MCF 10A (cell line): ENCODE results near the gene PER3. TPM values are rescaled to one million over a fixed set of nuclear protein-coding genes. Genes with fewer than 3 reads are reported as not detected.
A peak's percentile ranks its signal among the peaks of the same experiment; 100 is the strongest.

Experiments used
- BruUV-seq: library from RNA; stranded (reverse); fragments of 400-500 nt; replicated peaks from 2 replicates; lab custom pipeline; 2021; lab: Mats Ljungman, UMichigan
- CTCF ChIA-PET: fragments of 300-600 bp; sonication (Branson Sonifier 250); formaldehyde crosslinking; extraction: SDS; loops from one replicate; lab custom pipeline; 2021; ENCODE audit warnings: antibody characterized with exemption, inconsistent platforms; lab: Yijun Ruan, JAX
- POLR2A ChIA-PET: fragments of 300-600, 350-650 bp; sonication (Branson Sonifier 250); formaldehyde crosslinking; extraction: SDS; loops from one replicate; lab custom pipeline; 2020; ENCODE audit warnings: antibody characterized with exemption, inconsistent platforms; lab: Yijun Ruan, JAX
- DNase-seq: peaks from one replicate; pipeline ENCODE4 v3.0.0-alpha.2; 2018; ENCODE audit not compliant: unreplicated experiment
- H3K27ac Mint-ChIP-seq: one replicate; pipeline ENCODE4 v1.8.0; 2022; ENCODE audit warnings: mild to moderate bottlenecking, low read depth, mixed read lengths; ENCODE audit not compliant: unreplicated experiment
- H3K27me3 Mint-ChIP-seq: one replicate; pipeline ENCODE4 v1.8.0; 2022; ENCODE audit warnings: mixed read lengths; ENCODE audit not compliant: insufficient read depth, unreplicated experiment
- H3K36me3 Mint-ChIP-seq: one replicate; pipeline ENCODE4 v1.8.0; 2022; ENCODE audit warnings: mild to moderate bottlenecking, moderate library complexity, mixed read lengths; ENCODE audit not compliant: insufficient read depth, unreplicated experiment
- H3K4me1 Mint-ChIP-seq: one replicate; pipeline ENCODE4 v1.8.0; 2022; ENCODE audit warnings: mixed read lengths; ENCODE audit not compliant: insufficient read depth, unreplicated experiment
- H3K4me3 Mint-ChIP-seq: one replicate; pipeline ENCODE4 v1.8.0; 2022; ENCODE audit warnings: mild to moderate bottlenecking, moderate library complexity, mixed read lengths; ENCODE audit not compliant: unreplicated experiment
- H3K9me3 Mint-ChIP-seq: one replicate; pipeline ENCODE4 v1.8.0; 2022; ENCODE audit warnings: mixed read lengths; ENCODE audit not compliant: unreplicated experiment
- intact Hi-C: fragments of 100-400 bp; cut with micrococcal nuclease; formaldehyde crosslinking; loops from 2 replicates; pipeline ENCODE4 v1.14.1; 2022
- total RNA-seq: library from RNA; stranded (reverse); gene quantifications from 2 replicates; pipeline ENCODE4 v1.2.3, GENCODE V29; 2022
- TF ChIP-seq, protein P1 (sequence below): fragments of 200-600 bp; IDR thresholded peaks from one replicate; pipeline ENCODE4 v1.8.0; 2022; ENCODE audit warnings: antibody characterized with exemption, mild to moderate bottlenecking; ENCODE audit not compliant: unreplicated experiment

Gene PER3
- total RNA-seq, 1 experiment from 2014 or later: 0.84 TPM

GRCh38 chr1:7771823-7772299 is 12.2 kb upstream of the PER3 start:
- Mint-ChIP-seq H3K36me3 (peaks cover 29% of the 10 kb centered on the region), H3K27ac (peak overlapping the region; percentile 80), H3K27me3 (peaks cover 33% of the 10 kb centered on the region), H3K9me3 (no peaks in the 10 kb centered on the region), H3K4me3 (peak overlapping the region; percentile 84), H3K4me1 (peaks cover 10% of the 10 kb centered on the region)
- DNase-seq: no peak
- TF ChIP-seq, protein P1, sequence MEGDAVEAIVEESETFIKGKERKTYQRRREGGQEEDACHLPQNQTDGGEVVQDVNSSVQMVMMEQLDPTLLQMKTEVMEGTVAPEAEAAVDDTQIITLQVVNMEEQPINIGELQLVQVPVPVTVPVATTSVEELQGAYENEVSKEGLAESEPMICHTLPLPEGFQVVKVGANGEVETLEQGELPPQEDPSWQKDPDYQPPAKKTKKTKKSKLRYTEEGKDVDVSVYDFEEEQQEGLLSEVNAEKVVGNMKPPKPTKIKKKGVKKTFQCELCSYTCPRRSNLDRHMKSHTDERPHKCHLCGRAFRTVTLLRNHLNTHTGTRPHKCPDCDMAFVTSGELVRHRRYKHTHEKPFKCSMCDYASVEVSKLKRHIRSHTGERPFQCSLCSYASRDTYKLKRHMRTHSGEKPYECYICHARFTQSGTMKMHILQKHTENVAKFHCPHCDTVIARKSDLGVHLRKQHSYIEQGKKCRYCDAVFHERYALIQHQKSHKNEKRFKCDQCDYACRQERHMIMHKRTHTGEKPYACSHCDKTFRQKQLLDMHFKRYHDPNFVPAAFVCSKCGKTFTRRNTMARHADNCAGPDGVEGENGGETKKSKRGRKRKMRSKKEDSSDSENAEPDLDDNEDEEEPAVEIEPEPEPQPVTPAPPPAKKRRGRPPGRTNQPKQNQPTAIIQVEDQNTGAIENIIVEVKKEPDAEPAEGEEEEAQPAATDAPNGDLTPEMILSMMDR: no peak
- ChIA-PET POLR2A (interaction anchor here (0.5 to 1.9 kb wide), 7 partner anchors 9 to 77 kb away, joined by 3 to 12 read pairs (median 3); partner anchors contain the start of gene PER3), CTCF (interaction anchor here (1.0 to 1.4 kb wide), 3 partner anchors 20 to 105 kb away, joined by 4 to 5 read pairs (median 4); no protein-coding TSS in a partner anchor)
- BruUV-seq: TSS peak; percentile 37
- intact Hi-C loops: no loop called here

GRCh38 chr1:7777591-7777990 is 6.5 kb upstream of the PER3 start:
- H3K36me3 Mint-ChIP-seq: peaks cover 64% of the 10 kb centered on the region

DNA sequence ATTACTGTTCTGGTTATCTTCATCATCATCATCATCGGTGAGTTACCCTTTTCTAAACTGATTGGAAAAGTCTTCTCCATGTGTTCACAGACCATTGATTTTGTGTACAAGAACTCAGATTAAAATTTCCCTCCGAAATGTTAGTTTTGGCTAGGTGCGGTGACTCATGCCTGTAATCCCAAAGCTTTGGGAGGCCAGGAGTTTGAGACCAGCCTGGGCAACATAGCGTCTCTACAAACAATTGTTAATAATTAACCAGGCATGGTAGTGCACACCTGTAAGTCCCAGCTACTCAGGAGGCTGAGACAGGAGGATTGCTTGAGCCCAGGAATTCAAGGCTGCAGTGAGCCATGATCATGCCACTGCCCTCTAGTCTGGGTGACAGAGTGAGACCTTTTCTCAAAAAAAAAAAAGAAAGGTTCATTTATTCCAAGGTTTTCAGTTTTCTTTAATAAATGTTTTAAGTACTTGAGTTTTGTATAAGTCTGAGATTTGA is 5.9 kb upstream of the PER3 start:
- CTCF ChIA-PET: interaction anchor here (1.4 kb wide), 1 partner anchor 25 kb away, joined by 5 read pairs; no protein-coding TSS in a partner anchor
- TF ChIP-seq, protein P1: no peak
- Mint-ChIP-seq H3K36me3 (peaks cover 59% of the 10 kb centered on the region), H3K27me3 (no peaks in the 10 kb centered on the region), H3K27ac (no peak overlapping the region), H3K4me3 (no peak overlapping the region), H3K9me3 (no peaks in the 10 kb centered on the region), H3K4me1 (peaks cover under 1% of the 10 kb centered on the region)
- no peak for DNase-seq
- BruUV-seq: no TSS peak
- POLR2A ChIA-PET: interaction anchor here (1.1 kb wide), 1 partner anchor 11 kb away, joined by 3 read pairs; no protein-coding TSS in a partner anchor
- intact Hi-C loops: no loop called here

More at GRCh38 chr1:7777591-7777990, 6.5 kb upstream of the PER3 start:
- Mint-ChIP-seq H3K4me1 (peaks cover 5% of the 10 kb centered on the region), H3K27me3 (no peaks in the 10 kb centered on the region), H3K27ac (no peak overlapping the region), H3K4me3 (no peak overlapping the region), H3K9me3 (no peaks in the 10 kb centered on the region)
- CTCF ChIA-PET: interaction anchor here (1.4 kb wide), 1 partner anchor 24 kb away, joined by 5 read pairs; no protein-coding TSS in a partner anchor
- BruUV-seq: no TSS peak
- POLR2A ChIA-PET: interaction anchor here (1.1 kb wide), 1 partner anchor 12 kb away, joined by 3 read pairs; no protein-coding TSS in a partner anchor
- intact Hi-C loops: no loop called here
- TF ChIP-seq, protein P1: no peak
- DNase-seq: no peak

GRCh38 chr1:7780976-7781375 is 3.1 kb upstream of the PER3 start:
- ChIA-PET POLR2A (interaction anchor here (0.6 to 1.4 kb wide), 2 partner anchors 9 to 1089 kb away, joined by 4 to 9 read pairs; partner anchors contain the start of gene VAMP3), CTCF (interaction anchor here (0.6 to 1.4 kb wide), 2 partner anchors 28 to 111 kb away, joined by 3 to 6 read pairs; no protein-coding TSS in a partner anchor)
- no peaks in the 10 kb centered on the region for H3K4me1 Mint-ChIP-seq
- no peaks in the 10 kb centered on the region for H3K9me3 Mint-ChIP-seq
- intact Hi-C loops: no loop called here
- no peak overlapping the region for H3K27ac Mint-ChIP-seq
- TF ChIP-seq, protein P1: no peak
- BruUV-seq: no TSS peak
- H3K4me3 Mint-ChIP-seq: no peak overlapping the region
- DNase-seq: no peak
- no peaks in the 10 kb centered on the region for H3K27me3 Mint-ChIP-seq
- H3K36me3 Mint-ChIP-seq: peaks cover 43% of the 10 kb centered on the region
